GM12878 (cell line): ENCODE results near the gene ADCY9. TPM values are rescaled to one million over a fixed set of nuclear protein-coding genes. Genes with fewer than 3 reads are reported as not detected.

Source experiments
- ATAC-seq: fragments of 200-7000 bp; cut with Tn5 transposase; 3 replicates; pipeline ENCODE4 v1.9.1; 2020; ENCODE audit warnings: mild to moderate bottlenecking, moderate library complexity
- BruUV-seq: library from RNA; stranded (reverse); fragments of 400-500 nt; replicated peaks from 2 replicates; lab custom pipeline; 2021; lab: Mats Ljungman, UMichigan
- CTCF ChIA-PET: fragments of 300-600 bp; sonication (Branson Sonifier 250); formaldehyde crosslinking; extraction: SDS; loops from one replicate; lab custom pipeline; 2021; ENCODE audit warnings: inconsistent platforms; lab: Yijun Ruan, JAX
- POLR2A ChIA-PET: fragments of 350-600 bp; formaldehyde crosslinking; extraction: SDS; loops from one replicate; lab custom pipeline; 2021; ENCODE audit warnings: inconsistent platforms; lab: Charles Lee
- RAD21 ChIA-PET: fragments of 300-600 bp; sonication (Branson Sonifier 250); formaldehyde crosslinking; loops from one replicate; lab custom pipeline; 2023; ENCODE audit warnings: antibody characterized with exemption; ENCODE audit not compliant: unreplicated experiment; lab: Charles Lee
- SMC1A ChIA-PET: fragments of 300-600 bp; sonication (Branson Sonifier 250); formaldehyde crosslinking; loops from one replicate; lab custom pipeline; 2023; ENCODE audit not compliant: unreplicated experiment, uncharacterized antibody; lab: Charles Lee
- DNase-seq: peaks from one replicate; pipeline ENCODE4 v3.0.0-alpha.2; 2011; ENCODE audit warnings: low read depth, low spot score
- FAIRE-seq: peaks from 3 replicates; lab custom pipeline; 2011; peaks lifted over from hg19 to GRCh38; lab: Jason Lieb, UNC
- H2AFZ ChIP-seq: 2 replicates; pipeline ENCODE4 v1.6.0; 2011; ENCODE audit warnings: low read depth, low read length, control low read depth; ENCODE audit not compliant: control insufficient read depth
- H3K27ac ChIP-seq: 2 replicates; pipeline ENCODE4 v1.5.1; 2011; ENCODE audit warnings: control low read depth; ENCODE audit not compliant: control insufficient read depth, insufficient read depth
- H3K27me3 ChIP-seq, 2 experiments: replicated peaks in 1 of 2; 2 replicates each; pipeline versions ENCODE4 v1.6.0 to v1.6.1; 2011; ENCODE audit warnings: low read length in 1 of 2; ENCODE audit not compliant: control insufficient read depth in 2 of 2, insufficient read depth in 2 of 2
- H3K36me3 ChIP-seq, 2 experiments: 2 replicates each; pipeline ENCODE4 v1.5.1; 2011; ENCODE audit warnings: low read length in 1 of 2; ENCODE audit not compliant: control insufficient read depth in 2 of 2, insufficient read depth in 2 of 2
- H3K4me1 ChIP-seq: 2 replicates; pipeline ENCODE4 v1.6.1; 2011; ENCODE audit warnings: mild to moderate bottlenecking, low read length, moderate library complexity, mixed read lengths; ENCODE audit not compliant: control insufficient read depth, insufficient read depth
- H3K4me2 ChIP-seq: 2 replicates; pipeline ENCODE4 v1.6.0; 2011; ENCODE audit warnings: control low read depth; ENCODE audit not compliant: control insufficient read depth, insufficient read depth
- H3K4me3 ChIP-seq: fragments of 200-600 bp; sonication (generic); 2 replicates; pipeline ENCODE4 v1.5.1; 2016
- H3K79me2 ChIP-seq: 2 replicates; pipeline ENCODE4 v1.6.0; 2011; ENCODE audit warnings: low read length; ENCODE audit not compliant: control insufficient read depth, insufficient read depth
- H3K9ac ChIP-seq: 2 replicates; pipeline ENCODE4 v1.8.0; 2011; ENCODE audit warnings: low read length, control low read depth, mixed read lengths; ENCODE audit not compliant: control insufficient read depth, insufficient read depth
- H3K9me3 ChIP-seq: replicated peaks from 3 replicates; pipeline ENCODE4 v1.5.1; 2011; ENCODE audit warnings: mild to moderate bottlenecking, low read length; ENCODE audit not compliant: control insufficient read depth, insufficient read depth
- H4K20me1 ChIP-seq: 2 replicates; pipeline ENCODE4 v1.6.0; 2011; ENCODE audit not compliant: control insufficient read depth, insufficient read depth
- BRCA1 ChIP-seq: IDR thresholded peaks from 2 replicates; pipeline ENCODE4 v1.6.1; 2011; ENCODE audit warnings: low read depth, low read length, improper control_type of control experiment
- CHD4 ChIP-seq: fragments of 200-600 bp; sonication (generic); IDR thresholded peaks from 2 replicates; pipeline ENCODE4 v1.6.1; 2016; ENCODE audit warnings: mild to moderate bottlenecking
- FOS ChIP-seq: IDR thresholded peaks from 3 replicates; pipeline ENCODE4 v1.6.1; 2011; ENCODE audit warnings: borderline replicate concordance; ENCODE audit not compliant: insufficient read length; ENCODE audit errors: extremely low read depth
- POLR2AphosphoS2 ChIP-seq: IDR thresholded peaks from 2 replicates; pipeline ENCODE4 v1.6.1; 2011; ENCODE audit warnings: low read depth, mild to moderate bottlenecking, low read length, improper control_type of control experiment, moderate library complexity
- SMARCA5 ChIP-seq: fragments of 450-650 bp; IDR thresholded peaks from 2 replicates; pipeline ENCODE4 v1.6.1; 2017; ENCODE audit warnings: mild to moderate bottlenecking
- SUPT20H ChIP-seq: IDR thresholded peaks from 2 replicates; pipeline ENCODE4 v1.6.1; 2011; ENCODE audit warnings: low read depth, mild to moderate bottlenecking, low read length, moderate library complexity, borderline replicate concordance; ENCODE audit not compliant: control insufficient read depth
- ZNF274 ChIP-seq: IDR thresholded peaks from one replicate; pipeline ENCODE4 v1.8.0; 2011; ENCODE audit not compliant: insufficient read length, insufficient read depth
- WGBS: methylation state at CpG from one replicate; pipeline ENCODE4 v1.1.6; 2016; ENCODE audit warnings: low lambda C conversion rate; ENCODE audit not compliant: insufficient replicate concordance, insufficient coverage; ENCODE audit errors: missing lambda C conversion rate; 5-methylcytosine and 5-hydroxymethylcytosine counted together
- in situ Hi-C: fragments of 300-500 bp; cut with MboI; formaldehyde crosslinking; loops from 9 replicates; pipeline ENCODE4 v1.14.3; 2018; ENCODE audit warnings: mixed read lengths
- intact Hi-C: fragments of 100-400 bp; cut with micrococcal nuclease; formaldehyde crosslinking; loops from one replicate; pipeline ENCODE4 v1.14.2; 2022; ENCODE audit not compliant: unreplicated experiment
- polyA plus RNA-seq, 11 experiments: library from polyadenylated mRNA; depleted of rRNA in 4 of 11; unstranded in 6 of 11; stranded (reverse) in 5 of 11; fragments of >200 nt; fragmentation: Nextera tagmentation in 4 of 11; fragmentation: Illumina TruSeq in 1 of 11; extraction: Ambion mirVana in 4 of 11; extraction: Trizol in 1 of 11; gene quantifications; 1 replicate in 1 of 11; 2 replicates in 10 of 11; pipeline versions ENCODE4 v1.2.1 to v1.2.3, GENCODE V29; 2011 to 2016; ENCODE audit warnings: inconsistent platforms in 2 of 11, missing spikeins in 2 of 11, low read depth in 1 of 11
- total RNA-seq, 4 experiments: library from RNA; depleted of rRNA in 3 of 4; stranded (reverse); fragments of >200 nt in 3 of 4; fragmentation: Illumina TruSeq in 1 of 4; extraction: Trizol in 1 of 4; gene quantifications; 2 replicates each; pipeline versions ENCODE4 v1.2.1 to v1.2.3, GENCODE V29; 2013 to 2021
- TF ChIP-seq, protein P1 (sequence below): fragments of 450-650 bp; IDR thresholded peaks from 2 replicates; pipeline ENCODE4 v1.6.1; 2017; ENCODE audit warnings: mild to moderate bottlenecking, moderate library complexity
- TF ChIP-seq, protein P2 (sequence below): fragments of 150-350 bp; IDR thresholded peaks from 2 replicates; pipeline ENCODE4 v1.6.1; 2016; ENCODE audit warnings: low read depth, low read length
- TF ChIP-seq, protein P3 (sequence below): IDR thresholded peaks from 2 replicates; pipeline ENCODE4 v1.6.1; 2012; ENCODE audit warnings: improper control_type of control experiment, low read depth, low read length; ENCODE audit not compliant: insufficient replicate concordance

ADCY9 gene
- total and polyA plus RNA-seq, 10 of the 15 experiments (the other 5 are each of a cell fraction or from before 2014, with no cell fraction given) = 0.09 to 0.41 (median 0.15) TPM; not detected in 3

DNA sequence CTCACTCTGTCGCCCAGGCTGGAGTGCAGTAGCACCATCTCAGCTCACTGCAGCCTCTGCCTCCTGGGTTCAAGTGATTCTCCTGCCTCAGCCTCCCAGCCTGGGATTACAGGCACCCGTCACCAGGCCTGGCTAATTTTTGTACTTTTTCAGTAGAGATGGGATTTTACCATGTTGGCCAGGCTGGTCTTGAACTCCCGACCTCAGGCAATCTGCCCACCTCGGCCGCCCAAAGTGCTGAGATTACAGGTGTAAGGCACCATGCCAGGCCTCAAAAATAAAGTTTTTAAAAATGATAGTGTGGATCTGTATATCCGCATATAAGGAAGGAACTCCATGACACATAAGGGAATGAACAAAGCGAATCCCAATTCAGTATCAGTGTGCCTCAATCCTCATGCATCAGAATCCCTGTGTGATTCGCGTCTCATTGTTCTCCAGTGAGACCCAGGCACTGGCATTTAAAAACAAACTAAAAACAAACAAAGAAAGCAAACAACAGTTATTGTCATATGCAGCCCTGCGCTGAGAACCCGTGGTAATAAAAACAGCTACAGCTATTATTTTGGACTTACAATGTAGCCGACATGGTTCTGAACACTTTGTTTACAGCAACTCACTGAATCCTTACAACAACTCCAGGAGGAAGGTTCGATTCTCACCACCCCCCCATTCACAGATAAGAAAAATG lies 181.6 kb downstream of the ADCY9 start:
- H4K20me1 ChIP-seq = no peaks in the 10 kb centered on the region
- no peaks in the 10 kb centered on the region for H3K79me2 ChIP-seq
- SMC1A ChIA-PET = no interaction called here
- no peak overlapping the region for H2AFZ ChIP-seq
- H3K36me3 ChIP-seq = no peaks in the 10 kb centered on the region
- H3K27ac ChIP-seq = no peak overlapping the region
- H3K4me3 ChIP-seq = no peak overlapping the region
- RAD21 ChIA-PET = no interaction called here
- FAIRE-seq (no peak), ATAC-seq (no peak), DNase-seq (no peak)
- no peak overlapping the region for H3K9ac ChIP-seq
- in situ Hi-C loops (no loop called here), intact Hi-C loops (loop anchor here (10.0 kb wide), 1 partner anchor 320 kb away; no protein-coding TSS in a partner anchor)
- H3K27me3 ChIP-seq = no peaks in the 10 kb centered on the region
- CTCF ChIA-PET = interaction anchor here (0.8 kb wide), 1 partner anchor 9 kb away, joined by 3 read pairs; no protein-coding TSS in a partner anchor
- no TSS peak for BruUV-seq
- no peaks in the 10 kb centered on the region for H3K9me3 ChIP-seq
- whole genome bisulfite sequencing = 58% methylated on average over 13 of the region's 13 CpGs
- POLR2A ChIA-PET = interaction anchor here (0.5 to 0.6 kb wide), 3 partner anchors 11 to 253 kb away, joined by 4 to 8 read pairs (median 4); no protein-coding TSS in a partner anchor
- no peaks in the 10 kb centered on the region for H3K4me1 ChIP-seq
- H3K4me2 ChIP-seq = no peak overlapping the region
- no peak for TF ChIP-seq POLR2AphosphoS2
- TF ChIP-seq ZNF274 = no peak
- TF ChIP-seq FOS = no peak
- TF ChIP-seq, protein P1, sequence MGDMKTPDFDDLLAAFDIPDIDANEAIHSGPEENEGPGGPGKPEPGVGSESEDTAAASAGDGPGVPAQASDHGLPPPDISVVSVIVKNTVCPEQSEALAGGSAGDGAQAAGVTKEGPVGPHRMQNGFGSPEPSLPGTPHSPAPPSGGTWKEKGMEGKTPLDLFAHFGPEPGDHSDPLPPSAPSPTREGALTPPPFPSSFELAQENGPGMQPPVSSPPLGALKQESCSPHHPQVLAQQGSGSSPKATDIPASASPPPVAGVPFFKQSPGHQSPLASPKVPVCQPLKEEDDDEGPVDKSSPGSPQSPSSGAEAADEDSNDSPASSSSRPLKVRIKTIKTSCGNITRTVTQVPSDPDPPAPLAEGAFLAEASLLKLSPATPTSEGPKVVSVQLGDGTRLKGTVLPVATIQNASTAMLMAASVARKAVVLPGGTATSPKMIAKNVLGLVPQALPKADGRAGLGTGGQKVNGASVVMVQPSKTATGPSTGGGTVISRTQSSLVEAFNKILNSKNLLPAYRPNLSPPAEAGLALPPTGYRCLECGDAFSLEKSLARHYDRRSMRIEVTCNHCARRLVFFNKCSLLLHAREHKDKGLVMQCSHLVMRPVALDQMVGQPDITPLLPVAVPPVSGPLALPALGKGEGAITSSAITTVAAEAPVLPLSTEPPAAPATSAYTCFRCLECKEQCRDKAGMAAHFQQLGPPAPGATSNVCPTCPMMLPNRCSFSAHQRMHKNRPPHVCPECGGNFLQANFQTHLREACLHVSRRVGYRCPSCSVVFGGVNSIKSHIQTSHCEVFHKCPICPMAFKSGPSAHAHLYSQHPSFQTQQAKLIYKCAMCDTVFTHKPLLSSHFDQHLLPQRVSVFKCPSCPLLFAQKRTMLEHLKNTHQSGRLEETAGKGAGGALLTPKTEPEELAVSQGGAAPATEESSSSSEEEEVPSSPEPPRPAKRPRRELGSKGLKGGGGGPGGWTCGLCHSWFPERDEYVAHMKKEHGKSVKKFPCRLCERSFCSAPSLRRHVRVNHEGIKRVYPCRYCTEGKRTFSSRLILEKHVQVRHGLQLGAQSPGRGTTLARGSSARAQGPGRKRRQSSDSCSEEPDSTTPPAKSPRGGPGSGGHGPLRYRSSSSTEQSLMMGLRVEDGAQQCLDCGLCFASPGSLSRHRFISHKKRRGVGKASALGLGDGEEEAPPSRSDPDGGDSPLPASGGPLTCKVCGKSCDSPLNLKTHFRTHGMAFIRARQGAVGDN = no peak
- no peak for TF ChIP-seq SUPT20H
- TF ChIP-seq, protein P2, sequence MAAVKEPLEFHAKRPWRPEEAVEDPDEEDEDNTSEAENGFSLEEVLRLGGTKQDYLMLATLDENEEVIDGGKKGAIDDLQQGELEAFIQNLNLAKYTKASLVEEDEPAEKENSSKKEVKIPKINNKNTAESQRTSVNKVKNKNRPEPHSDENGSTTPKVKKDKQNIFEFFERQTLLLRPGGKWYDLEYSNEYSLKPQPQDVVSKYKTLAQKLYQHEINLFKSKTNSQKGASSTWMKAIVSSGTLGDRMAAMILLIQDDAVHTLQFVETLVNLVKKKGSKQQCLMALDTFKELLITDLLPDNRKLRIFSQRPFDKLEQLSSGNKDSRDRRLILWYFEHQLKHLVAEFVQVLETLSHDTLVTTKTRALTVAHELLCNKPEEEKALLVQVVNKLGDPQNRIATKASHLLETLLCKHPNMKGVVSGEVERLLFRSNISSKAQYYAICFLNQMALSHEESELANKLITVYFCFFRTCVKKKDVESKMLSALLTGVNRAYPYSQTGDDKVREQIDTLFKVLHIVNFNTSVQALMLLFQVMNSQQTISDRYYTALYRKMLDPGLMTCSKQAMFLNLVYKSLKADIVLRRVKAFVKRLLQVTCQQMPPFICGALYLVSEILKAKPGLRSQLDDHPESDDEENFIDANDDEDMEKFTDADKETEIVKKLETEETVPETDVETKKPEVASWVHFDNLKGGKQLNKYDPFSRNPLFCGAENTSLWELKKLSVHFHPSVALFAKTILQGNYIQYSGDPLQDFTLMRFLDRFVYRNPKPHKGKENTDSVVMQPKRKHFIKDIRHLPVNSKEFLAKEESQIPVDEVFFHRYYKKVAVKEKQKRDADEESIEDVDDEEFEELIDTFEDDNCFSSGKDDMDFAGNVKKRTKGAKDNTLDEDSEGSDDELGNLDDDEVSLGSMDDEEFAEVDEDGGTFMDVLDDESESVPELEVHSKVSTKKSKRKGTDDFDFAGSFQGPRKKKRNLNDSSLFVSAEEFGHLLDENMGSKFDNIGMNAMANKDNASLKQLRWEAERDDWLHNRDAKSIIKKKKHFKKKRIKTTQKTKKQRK = no peak
- no peak for TF ChIP-seq SMARCA5
- TF ChIP-seq CHD4 = no peak
- TF ChIP-seq BRCA1 = no peak
- TF ChIP-seq, protein P3, sequence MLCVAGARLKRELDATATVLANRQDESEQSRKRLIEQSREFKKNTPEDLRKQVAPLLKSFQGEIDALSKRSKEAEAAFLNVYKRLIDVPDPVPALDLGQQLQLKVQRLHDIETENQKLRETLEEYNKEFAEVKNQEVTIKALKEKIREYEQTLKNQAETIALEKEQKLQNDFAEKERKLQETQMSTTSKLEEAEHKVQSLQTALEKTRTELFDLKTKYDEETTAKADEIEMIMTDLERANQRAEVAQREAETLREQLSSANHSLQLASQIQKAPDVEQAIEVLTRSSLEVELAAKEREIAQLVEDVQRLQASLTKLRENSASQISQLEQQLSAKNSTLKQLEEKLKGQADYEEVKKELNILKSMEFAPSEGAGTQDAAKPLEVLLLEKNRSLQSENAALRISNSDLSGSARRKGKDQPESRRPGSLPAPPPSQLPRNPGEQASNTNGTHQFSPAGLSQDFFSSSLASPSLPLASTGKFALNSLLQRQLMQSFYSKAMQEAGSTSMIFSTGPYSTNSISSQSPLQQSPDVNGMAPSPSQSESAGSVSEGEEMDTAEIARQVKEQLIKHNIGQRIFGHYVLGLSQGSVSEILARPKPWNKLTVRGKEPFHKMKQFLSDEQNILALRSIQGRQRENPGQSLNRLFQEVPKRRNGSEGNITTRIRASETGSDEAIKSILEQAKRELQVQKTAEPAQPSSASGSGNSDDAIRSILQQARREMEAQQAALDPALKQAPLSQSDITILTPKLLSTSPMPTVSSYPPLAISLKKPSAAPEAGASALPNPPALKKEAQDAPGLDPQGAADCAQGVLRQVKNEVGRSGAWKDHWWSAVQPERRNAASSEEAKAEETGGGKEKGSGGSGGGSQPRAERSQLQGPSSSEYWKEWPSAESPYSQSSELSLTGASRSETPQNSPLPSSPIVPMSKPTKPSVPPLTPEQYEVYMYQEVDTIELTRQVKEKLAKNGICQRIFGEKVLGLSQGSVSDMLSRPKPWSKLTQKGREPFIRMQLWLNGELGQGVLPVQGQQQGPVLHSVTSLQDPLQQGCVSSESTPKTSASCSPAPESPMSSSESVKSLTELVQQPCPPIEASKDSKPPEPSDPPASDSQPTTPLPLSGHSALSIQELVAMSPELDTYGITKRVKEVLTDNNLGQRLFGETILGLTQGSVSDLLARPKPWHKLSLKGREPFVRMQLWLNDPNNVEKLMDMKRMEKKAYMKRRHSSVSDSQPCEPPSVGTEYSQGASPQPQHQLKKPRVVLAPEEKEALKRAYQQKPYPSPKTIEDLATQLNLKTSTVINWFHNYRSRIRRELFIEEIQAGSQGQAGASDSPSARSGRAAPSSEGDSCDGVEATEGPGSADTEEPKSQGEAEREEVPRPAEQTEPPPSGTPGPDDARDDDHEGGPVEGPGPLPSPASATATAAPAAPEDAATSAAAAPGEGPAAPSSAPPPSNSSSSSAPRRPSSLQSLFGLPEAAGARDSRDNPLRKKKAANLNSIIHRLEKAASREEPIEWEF = no peak
